HCT116 (cell line): ENCODE results near the gene SUN5. TPM values are rescaled to one million over a fixed set of nuclear protein-coding genes. Genes with fewer than 3 reads are reported as not detected.

Source experiments
- ATAC-seq: fragments of 200-7000 bp; cut with Tn5 transposase; 2 replicates; pipeline ENCODE4 v1.9.1; 2020; ENCODE audit warnings: mild to moderate bottlenecking, moderate library complexity
- BruUV-seq: library from RNA; stranded (reverse); fragments of 400-500 nt; replicated peaks from 2 replicates; lab custom pipeline; 2021; lab: Mats Ljungman, UMichigan
- CTCF ChIA-PET: fragments of 300-600 bp; sonication (Branson Sonifier 250); formaldehyde crosslinking; loops from one replicate; lab custom pipeline; 2021; ENCODE audit warnings: antibody characterized with exemption; lab: Charles Lee
- POLR2A ChIA-PET: fragments of 300-600, 350-600 bp; sonication (Branson Sonifier 250); formaldehyde crosslinking; loops from one replicate; lab custom pipeline; 2021; ENCODE audit warnings: antibody characterized with exemption; lab: Charles Lee
- RAD21 ChIA-PET, 2 experiments: fragments of 300-600 bp; sonication (Branson Sonifier 250); formaldehyde crosslinking; loops; one replicate each; lab custom pipeline; 2023; ENCODE audit warnings: low total read pairs in 2 of 2; ENCODE audit not compliant: uncharacterized antibody in 2 of 2, unreplicated experiment in 2 of 2, low non-redundant PET in 1 of 2; lab: Charles Lee
- DNase-seq: peaks from one replicate; pipeline ENCODE4 v3.0.0-alpha.2; 2010; ENCODE audit warnings: low read depth, low spot score
- H2AFZ ChIP-seq: fragments of 200-600 bp; shearing (Covaris generic), sonication (generic); 2 replicates; pipeline ENCODE4 v1.6.1; 2017; ENCODE audit warnings: low read depth, mixed run types, mixed read lengths, antibody characterized with exemption, low read length; ENCODE audit not compliant: poor library complexity, severe bottlenecking
- H3K27ac ChIP-seq: 2 replicates; pipeline ENCODE4 v1.5.1; 2012; ENCODE audit warnings: low read depth, low read length
- H3K27me3 ChIP-seq: fragments of 200-600 bp; sonication (generic); 2 replicates; pipeline ENCODE4 v1.6.1; 2016; ENCODE audit warnings: mixed run types, low read length, mixed read lengths; ENCODE audit not compliant: insufficient read depth
- H3K36me3 ChIP-seq, 2 experiments: fragments of 200-500 bp in 1 of 2; fragments of 200-600 bp in 1 of 2; sonication (Bioruptor generic) in 1 of 2; sonication (generic) in 1 of 2; 2 replicates each; pipeline versions ENCODE4 v1.5.1 to v1.6.1; 2014 to 2016; ENCODE audit warnings: low read length in 2 of 2, inconsistent platforms in 1 of 2, mixed read lengths in 1 of 2, mixed run types in 1 of 2; ENCODE audit not compliant: insufficient read depth in 2 of 2, control insufficient read depth in 1 of 2
- H3K4me1 ChIP-seq, 2 experiments: fragments of 200-600 bp in 1 of 2; sonication (generic) in 1 of 2; 2 replicates each; pipeline versions ENCODE4 v1.5.1 to v1.6.1; 2012 to 2017; ENCODE audit warnings: low read length in 2 of 2, inconsistent platforms in 1 of 2, mild to moderate bottlenecking in 1 of 2, mixed read lengths in 1 of 2, mixed run types in 1 of 2, moderate library complexity in 1 of 2; ENCODE audit not compliant: insufficient read depth in 2 of 2, control insufficient read depth in 1 of 2
- H3K4me2 ChIP-seq: fragments of 200-600 bp; sonication (generic); 2 replicates; pipeline ENCODE4 v1.6.1; 2017; ENCODE audit warnings: mixed run types, low read length, mixed read lengths
- H3K4me3 ChIP-seq, 2 experiments: fragments of 200-600 bp in 1 of 2; sonication (generic) in 1 of 2; replicated peaks in 1 of 2; 2 replicates each; pipeline ENCODE4 v1.5.1; 2011 to 2016; ENCODE audit warnings: low read length in 2 of 2, control low read depth in 1 of 2, low read depth in 1 of 2, mild to moderate bottlenecking in 1 of 2, mixed read lengths in 1 of 2, mixed run types in 1 of 2
- H3K79me2 ChIP-seq: fragments of 200-600 bp; sonication (generic); 2 replicates; pipeline ENCODE4 v1.6.1; 2017; ENCODE audit warnings: mild to moderate bottlenecking, mixed run types, low read length, moderate library complexity, mixed read lengths; ENCODE audit not compliant: insufficient read depth
- H3K9ac ChIP-seq: fragments of 200-600 bp; sonication (generic); 2 replicates; pipeline ENCODE4 v1.6.1; 2016; ENCODE audit warnings: low read length, mixed read lengths
- H3K9me2 ChIP-seq: fragments of 200-600 bp; sonication (generic), shearing (Covaris generic); 2 replicates; pipeline ENCODE4 v1.6.1; 2017; ENCODE audit warnings: mixed run types, mild to moderate bottlenecking, moderate library complexity; ENCODE audit not compliant: insufficient read depth
- H3K9me3 ChIP-seq, 2 experiments: fragments of 200-500 bp in 1 of 2; fragments of 200-600 bp in 1 of 2; sonication (Bioruptor generic) in 1 of 2; sonication (generic) in 1 of 2; 2 replicates each; pipeline ENCODE4 v1.6.1; 2014 to 2017; ENCODE audit warnings: low read length in 2 of 2, mixed read lengths in 2 of 2, inconsistent platforms in 1 of 2, low read depth in 1 of 2, mild to moderate bottlenecking in 1 of 2, mixed run types in 1 of 2, moderate library complexity in 1 of 2; ENCODE audit not compliant: control insufficient read depth in 1 of 2, insufficient read depth in 1 of 2
- H4K20me1 ChIP-seq: fragments of 200-600 bp; sonication (generic), shearing (Covaris generic); 2 replicates; pipeline ENCODE4 v1.6.1; 2017; ENCODE audit warnings: mixed run types, mild to moderate bottlenecking, moderate library complexity; ENCODE audit not compliant: insufficient read depth
- CBX3 ChIP-seq: IDR thresholded peaks from 2 replicates; pipeline ENCODE4 v1.6.1; 2012; ENCODE audit warnings: low read depth
- CEBPB ChIP-seq: IDR thresholded peaks from 2 replicates; pipeline ENCODE4 v1.6.1; 2012; ENCODE audit warnings: low read depth
- CTCF ChIP-seq, 3 experiments: fragments of 200-600 bp in 1 of 3; sonication (generic) in 1 of 3; IDR thresholded peaks in 2 of 3; conservative IDR thresholded peaks in 1 of 3; 2 replicates each; pipeline ENCODE4 v1.5.1; 2012 to 2017; ENCODE audit warnings: low read depth in 2 of 3, low read length in 2 of 3, antibody characterized with exemption in 1 of 3, borderline replicate concordance in 1 of 3, control low read depth in 1 of 3, mild to moderate bottlenecking in 1 of 3, mixed read lengths in 1 of 3, mixed run types in 1 of 3, moderate library complexity in 1 of 3; ENCODE audit not compliant: insufficient read depth in 1 of 3
- EGR1 ChIP-seq: IDR thresholded peaks from 2 replicates; pipeline ENCODE4 v1.6.1; 2012; ENCODE audit warnings: low read depth
- ELF1 ChIP-seq: IDR thresholded peaks from 2 replicates; pipeline ENCODE4 v1.6.1; 2012; ENCODE audit warnings: low read depth, borderline replicate concordance
- EZH2 ChIP-seq: fragments of 200-600 bp; sonication (generic); IDR thresholded peaks from 2 replicates; pipeline ENCODE4 v1.6.1; 2017; ENCODE audit warnings: antibody characterized with exemption, mixed run types
- FOSL1 ChIP-seq: IDR thresholded peaks from 2 replicates; pipeline ENCODE4 v1.6.1; 2012; ENCODE audit warnings: low read depth
- JUND ChIP-seq: IDR thresholded peaks from 2 replicates; pipeline ENCODE4 v1.6.1; 2012
- POLR2AphosphoS5 ChIP-seq: IDR thresholded peaks from 2 replicates; pipeline ENCODE4 v1.6.1; 2011; ENCODE audit warnings: mild to moderate bottlenecking, low read depth, low read length, moderate library complexity
- REST ChIP-seq: IDR thresholded peaks from 2 replicates; pipeline ENCODE4 v1.6.1; 2012; ENCODE audit warnings: low read depth
- SIN3A ChIP-seq: IDR thresholded peaks from 2 replicates; pipeline ENCODE4 v1.6.1; 2012; ENCODE audit warnings: low read depth
- SRF ChIP-seq: IDR thresholded peaks from 2 replicates; pipeline ENCODE4 v1.6.1; 2012; ENCODE audit warnings: low read depth
- YY1 ChIP-seq: IDR thresholded peaks from 2 replicates; pipeline ENCODE4 v1.6.1; 2011; ENCODE audit warnings: low read length, low read depth, moderate library complexity, mild to moderate bottlenecking; ENCODE audit not compliant: insufficient replicate concordance; ENCODE audit errors: extremely low read depth
- intact Hi-C: fragments of 100-400 bp; cut with micrococcal nuclease; formaldehyde crosslinking; loops from 2 replicates; pipeline ENCODE4 v1.10.0; 2022
- total RNA-seq: library from RNA; stranded (reverse); gene quantifications from one replicate; pipeline ENCODE4 v1.2.1, GENCODE V29; 2021; ENCODE audit not compliant: unreplicated experiment

The SUN5 gene
- total RNA-seq, 1 experiment from 2014 or later: not detected

GRCh38 chr20:32980131-32980941 lies 23.9 kb downstream of the SUN5 start:
- DNase-seq (no peak), ATAC-seq (no peak)
- ChIA-PET CTCF (no interaction called here), POLR2A (no interaction called here), RAD21 (no interaction called here)
- Histone ChIP-seq H3K9me3 (no peaks in the 10 kb centered on the region), H2AFZ (no peak overlapping the region), H3K27ac (no peak overlapping the region), H3K79me2 (no peaks in the 10 kb centered on the region), H3K27me3 (no peaks in the 10 kb centered on the region), H3K36me3 (no peaks in the 10 kb centered on the region), H3K9me2 (no peaks in the 10 kb centered on the region), H3K4me1 (no peaks in the 10 kb centered on the region), H3K9ac (no peak overlapping the region), H4K20me1 (no peaks in the 10 kb centered on the region), H3K4me2 (no peak overlapping the region), H3K4me3 (no peak overlapping the region)
- TF ChIP-seq EZH2 (no peak), CBX3 (no peak), EGR1 (no peak), CTCF (IDR thresholded peaks at IDR 0.05 in 2 of 3, conservative IDR thresholded peaks at IDR 0.05 in 1 of 3; ENCODE audit: borderline replicate concordance in 1 of 3, insufficient read depth in 1 of 3, low read depth in 2 of 3, low read length in 2 of 3) (no peak), YY1 (no peak), FOSL1 (no peak), POLR2AphosphoS5 (no peak), CEBPB (no peak), SIN3A (no peak), REST (no peak), ELF1 (no peak), JUND (no peak), SRF (no peak)
- intact Hi-C loops: no loop called here
- no TSS peak for BruUV-seq
